GM03348 (cell line): Measurements from ENCODE around the gene RPP40.

Source experiments
- DNase-seq: peaks from one replicate; pipeline ENCODE4 v3.0.0; 2012; ENCODE audit warnings: low spot score

The RPP40 gene

GRCh38 chr6:4969609-4970285, 34.1 kb downstream of the RPP40 start:
- DNase-seq = no peak

GRCh38 chr6:4967301-4968030, 36.4 kb downstream of the RPP40 start:
- DNase-seq = peak; percentile 38

- DNase-seq = no peak
Measured at GRCh38 chr6:4965562-4966389, 38.1 kb downstream of the RPP40 start.

- no peak for DNase-seq
Measured at GRCh38 chr6:4964675-4965561, 38.9 kb downstream of the RPP40 start.

DNA sequence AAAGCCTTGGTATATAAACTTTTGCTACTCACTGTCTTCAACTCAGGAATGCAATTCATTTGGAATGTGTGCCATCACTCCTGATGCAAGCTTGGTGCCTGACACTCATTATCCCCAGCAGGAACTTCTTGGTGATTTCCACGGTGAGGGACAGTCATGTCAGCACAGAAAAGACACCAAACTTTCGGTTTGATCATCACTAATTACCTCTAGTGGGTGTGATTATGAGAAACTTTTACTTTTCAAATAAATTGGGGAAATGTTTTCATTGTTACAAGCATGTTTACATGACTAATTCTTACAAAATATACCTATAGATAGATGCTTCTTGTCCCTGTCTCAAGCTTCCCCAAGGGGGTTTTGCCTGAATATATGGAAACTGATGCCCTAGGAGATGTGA, 40.9 kb downstream of the RPP40 start:
- peak; percentile 30 for DNase-seq

DNA sequence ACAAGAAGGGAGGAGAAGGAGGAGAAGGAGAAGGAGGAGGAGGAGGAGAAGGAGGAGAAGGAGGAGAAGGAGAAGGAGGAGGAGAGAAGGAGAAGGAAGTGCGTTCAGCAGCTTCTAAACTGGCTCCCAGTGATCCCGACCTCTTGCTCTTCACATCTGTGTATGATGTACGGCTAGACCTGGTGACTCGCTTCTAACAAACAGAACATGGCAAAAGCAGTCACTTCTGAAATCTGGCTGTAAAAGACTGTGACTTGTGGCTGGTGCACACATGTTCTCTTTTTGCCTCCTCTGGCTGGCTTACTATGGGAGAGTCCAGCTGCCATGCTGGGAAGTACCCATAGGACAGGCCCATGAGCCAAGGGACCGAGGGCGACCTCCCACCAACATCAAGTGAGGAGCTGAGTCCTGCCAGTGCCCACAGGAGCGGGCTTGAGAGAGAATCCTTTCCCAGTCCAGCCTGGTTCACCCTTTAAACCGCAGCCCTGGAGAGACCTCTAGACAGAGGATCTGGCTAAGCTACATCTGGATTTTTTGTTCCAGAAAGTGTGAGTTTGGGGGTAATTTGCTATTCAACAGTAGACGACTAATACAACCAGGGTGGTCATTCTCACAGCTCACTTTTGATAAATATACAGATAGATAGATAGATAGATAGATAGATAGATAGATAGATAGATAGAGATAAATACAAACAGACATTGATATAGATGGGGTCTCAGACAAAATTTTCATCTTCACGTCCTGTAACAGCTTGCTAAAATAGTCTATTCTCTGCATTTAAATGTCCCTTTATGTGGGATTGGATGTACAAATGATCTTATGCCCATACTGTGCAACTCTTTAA, 42.3 kb downstream of the RPP40 start:
- DNase-seq = no peak

GRCh38 chr6:4958624-4959023, 45.2 kb downstream of the RPP40 start:
- no peak for DNase-seq

GRCh38 chr6:4957521-4958231, 46.2 kb downstream of the RPP40 start:
- no peak for DNase-seq

DNA sequence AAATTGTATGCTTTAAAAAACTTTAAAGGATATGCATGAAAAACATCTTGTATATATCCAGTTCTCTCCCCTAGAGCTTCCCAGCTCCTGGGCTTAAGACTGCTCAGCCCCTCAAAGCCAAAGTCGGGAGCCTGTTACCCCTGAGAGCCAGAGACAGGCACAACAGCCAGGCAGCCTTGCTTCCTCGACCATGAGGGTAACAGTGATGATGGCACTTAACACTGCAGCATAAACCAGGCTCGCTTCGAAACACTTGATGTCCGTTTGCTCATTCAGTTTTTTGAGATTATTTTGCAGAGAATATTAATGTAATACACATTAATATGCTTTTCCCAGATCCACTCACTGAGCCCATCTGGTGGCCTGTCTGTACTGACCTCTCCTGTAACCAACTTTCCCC, 47.2 kb downstream of the RPP40 start:
- DNase-seq = no peak

GRCh38 chr6:4953440-4953839, 50.4 kb downstream of the RPP40 start:
- DNase-seq = no peak

- DNase-seq = no peak
Measured at GRCh38 chr6:4950836-4951533, 52.9 kb downstream of the RPP40 start.

- DNase-seq = no peak
Measured at GRCh38 chr6:4950076-4950475, 53.8 kb downstream of the RPP40 start.

DNA sequence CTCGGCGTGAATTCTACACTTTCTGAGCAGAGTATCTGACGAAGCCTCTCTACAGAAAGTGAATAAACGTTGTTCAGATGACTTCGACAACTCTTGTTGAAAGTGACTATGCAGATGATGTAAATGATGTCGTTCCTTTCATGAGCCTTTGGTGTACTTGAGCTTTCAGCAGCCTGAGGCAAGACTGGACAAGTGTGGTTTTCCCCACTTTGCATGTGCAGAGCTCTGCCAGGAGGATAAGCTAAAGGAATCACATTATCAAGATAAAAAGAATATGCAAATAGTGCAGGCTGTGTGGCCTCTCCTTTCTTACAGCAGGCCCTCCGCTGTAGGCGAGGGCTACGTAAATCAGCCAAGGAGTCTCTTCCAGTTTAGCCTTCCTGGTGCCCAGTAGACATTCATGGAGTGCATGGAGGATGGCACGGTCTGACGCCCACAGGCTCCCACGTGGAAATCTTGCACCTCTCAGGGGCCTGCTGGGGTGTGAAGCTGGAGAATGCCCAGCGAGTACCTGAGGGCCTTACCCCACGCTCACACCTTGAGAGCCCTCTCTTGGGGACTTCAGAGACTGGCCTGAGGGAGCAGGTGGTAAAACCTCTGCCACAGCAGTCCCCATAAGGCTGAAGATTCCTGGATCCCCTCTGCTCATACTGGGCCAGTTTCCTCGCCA, 54.9 kb downstream of the RPP40 start:
- no peak for DNase-seq

DNA sequence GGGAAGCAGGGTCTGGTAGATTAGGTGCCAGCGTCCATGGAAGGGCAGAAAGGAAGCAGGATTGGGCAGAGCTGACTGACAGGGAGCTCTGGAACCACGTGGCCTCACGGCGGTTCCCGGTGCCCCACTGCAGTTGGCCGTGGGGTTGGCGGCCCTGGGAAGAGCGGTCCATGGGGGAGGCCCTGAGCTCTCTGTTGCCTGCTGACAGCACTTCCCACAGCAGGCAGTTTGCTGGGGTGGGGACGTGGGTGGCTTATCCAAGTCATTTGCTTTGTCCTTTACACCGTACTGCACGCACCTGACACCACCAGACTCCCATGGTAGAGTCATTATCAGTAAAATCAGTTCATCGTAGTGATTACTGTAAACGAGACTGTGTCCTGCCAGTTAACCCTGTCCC, 56.1 kb downstream of the RPP40 start:
- no peak for DNase-seq

DNA sequence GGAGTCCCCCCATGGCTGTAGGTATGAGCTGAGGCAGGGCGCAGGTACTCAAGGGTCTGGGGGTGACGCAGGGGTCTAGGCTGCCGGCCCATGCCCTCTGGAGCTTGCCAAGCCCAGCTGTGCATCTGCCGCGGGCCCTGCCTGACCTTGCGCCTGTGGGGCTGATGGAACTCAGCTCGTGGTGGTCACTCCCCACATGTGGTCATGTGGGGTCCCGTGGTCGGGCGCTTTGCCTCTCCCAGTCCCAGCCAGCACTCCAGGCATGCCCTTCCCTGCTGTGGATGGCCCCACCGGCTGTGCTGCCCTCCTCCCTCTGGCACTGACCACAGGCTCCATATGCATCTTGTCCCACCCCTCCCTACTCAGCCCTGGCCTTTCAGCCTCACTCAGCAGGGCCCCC, 57.3 kb downstream of the RPP40 start:
- no peak for DNase-seq
